ENCODE data around the gene PCDHGB5. TPM values are rescaled to one million over a fixed set of nuclear protein-coding genes. Genes with fewer than 3 reads are reported as not detected.
A peak's percentile ranks its signal among the peaks of the same experiment; 100 is the strongest.

PCDHGB5 gene
- total and polyA plus RNA-seq, 4 donors = 1.2 to 14.3 (median 6.3) TPM

GRCh38 chr5:141398608-141399007 is 861 bp downstream of the PCDHGB5 start:
- ATAC-seq (ENCODE audit: insufficient read depth, low FRiP score) = no peak
- H3K9me3 ChIP-seq (ENCODE audit: control insufficient read depth in 4 of 4, insufficient read depth in 3 of 4, low read length in 3 of 4) = peaks cover 3 to 40% (median 24%) of the 10 kb centered on the region in 4 donors
- 23 to 30% methylated on average over 15 of the region's 15 CpGs for WGBS, 2 donors

GRCh38 chr5:141399555-141400258 is 2.0 kb downstream of the PCDHGB5 start:
- ATAC-seq (ENCODE audit: insufficient read depth, low FRiP score) = no peak
- Histone ChIP-seq H3K9ac (ENCODE audit: insufficient read depth in 1 of 2, low read length in 2 of 2) (no peak overlapping the region), H3K27ac (ENCODE audit: low read depth in 1 of 2, low read length in 1 of 2) (no peak overlapping the region), H3K4me3 (no peak overlapping the region), H3K9me3 (ENCODE audit: control insufficient read depth in 4 of 4, insufficient read depth in 3 of 4, low read length in 3 of 4) (peaks cover 3 to 40% (median 24%) of the 10 kb centered on the region in 4 donors), H3K4me1 (ENCODE audit: control insufficient read depth in 5 of 5, insufficient read depth in 5 of 5, low read length in 5 of 5) (peaks cover 0 to 3% (median 0%) of the 10 kb centered on the region in 5 donors), H3K27me3 (ENCODE audit: control insufficient read depth in 3 of 3, insufficient read depth in 3 of 3, low read length in 2 of 3) (no peaks in the 10 kb centered on the region), H3K36me3 (ENCODE audit: control insufficient read depth in 4 of 4, insufficient read depth in 4 of 4, low read length in 4 of 4) (peaks cover 0 to 3% (median 0%) of the 10 kb centered on the region in 4 donors)
- 24 to 25% methylated on average over 61 of the region's 61 CpGs for WGBS, 2 donors
- no peak for DNase-seq
- no peak for TF ChIP-seq CTCF (IDR thresholded peaks at IDR 0.05; ENCODE audit: control extremely low read depth, extremely low read depth)

More at GRCh38 chr5:141398608-141399007, 861 bp downstream of the PCDHGB5 start:
- no peaks in the 10 kb centered on the region for H3K27me3 ChIP-seq (ENCODE audit: control insufficient read depth in 3 of 3, insufficient read depth in 3 of 3, low read length in 2 of 3)
- H3K4me1 ChIP-seq (ENCODE audit: control insufficient read depth in 5 of 5, insufficient read depth in 5 of 5, low read length in 5 of 5) = peaks cover 0 to 3% (median 0%) of the 10 kb centered on the region in 5 donors
- DNase-seq = no peak
- no peak overlapping the region for H3K27ac ChIP-seq (ENCODE audit: low read depth in 1 of 2, low read length in 1 of 2)
- H3K36me3 ChIP-seq (ENCODE audit: control insufficient read depth in 4 of 4, insufficient read depth in 4 of 4, low read length in 4 of 4) = peaks cover 0 to 5% (median 0%) of the 10 kb centered on the region in 4 donors
- H3K9ac ChIP-seq (ENCODE audit: insufficient read depth in 1 of 2, low read length in 2 of 2) = no peak overlapping the region
- H3K4me3 ChIP-seq = no peak overlapping the region
- no peak for TF ChIP-seq CTCF (IDR thresholded peaks at IDR 0.05; ENCODE audit: control extremely low read depth, extremely low read depth)

- Histone ChIP-seq H3K27me3 (ENCODE audit: control insufficient read depth in 3 of 3, insufficient read depth in 3 of 3, low read length in 2 of 3) (no peaks in the 10 kb centered on the region), H3K9me3 (ENCODE audit: control insufficient read depth in 4 of 4, insufficient read depth in 3 of 4, low read length in 3 of 4) (peaks cover 3 to 47% (median 24%) of the 10 kb centered on the region in 4 donors), H3K27ac (ENCODE audit: low read depth in 1 of 2, low read length in 1 of 2) (no peak within 1 kb of the TSS), H3K36me3 (ENCODE audit: control insufficient read depth in 4 of 4, insufficient read depth in 4 of 4, low read length in 4 of 4) (peaks cover 0 to 5% (median 0%) of the 10 kb centered on the region in 4 donors), H3K4me1 (ENCODE audit: control insufficient read depth in 5 of 5, insufficient read depth in 5 of 5, low read length in 5 of 5) (peaks cover 0 to 4% (median 0%) of the 10 kb centered on the region in 5 donors), H3K9ac (ENCODE audit: insufficient read depth in 1 of 2, low read length in 2 of 2) (peak within 1 kb of the TSS in 1 of 2 donors; percentile 1), H3K4me3 (peak within 1 kb of the TSS; percentile 3)
- WGBS, 2 donors = 17 to 19% methylated on average over 27 of the region's 27 CpGs
- ATAC-seq (ENCODE audit: insufficient read depth, low FRiP score) = no peak
- no peak for TF ChIP-seq CTCF (IDR thresholded peaks at IDR 0.05; ENCODE audit: control extremely low read depth, extremely low read depth)
- peak; percentile 37 to 45 (median 43) for DNase-seq
Observed at GRCh38 chr5:141402553-141403243, 5.0 kb downstream of the PCDHGB5 start, which contains the start of gene PCDHGA9. Gene PCDHGA9, plus strand, starts transcription at chr5:141402778. Its CDS starts 175 bp downstream, at chr5:141402953.
